Measurements from ENCODE around the gene BMAL1. TPM values are rescaled to one million over a fixed set of nuclear protein-coding genes. Genes with fewer than 3 reads are reported as not detected.

The BMAL1 gene
- total and polyA plus RNA-seq, 2 of the 8 experiments (the other 6 are each of a cell fraction or from before 2014, with no cell fraction given), result 6.8 to 6.9 TPM

GRCh38 chr11:13328286-13328685, 50.7 kb downstream of the BMAL1 start (continued):
- TF ChIP-seq, protein P1, sequence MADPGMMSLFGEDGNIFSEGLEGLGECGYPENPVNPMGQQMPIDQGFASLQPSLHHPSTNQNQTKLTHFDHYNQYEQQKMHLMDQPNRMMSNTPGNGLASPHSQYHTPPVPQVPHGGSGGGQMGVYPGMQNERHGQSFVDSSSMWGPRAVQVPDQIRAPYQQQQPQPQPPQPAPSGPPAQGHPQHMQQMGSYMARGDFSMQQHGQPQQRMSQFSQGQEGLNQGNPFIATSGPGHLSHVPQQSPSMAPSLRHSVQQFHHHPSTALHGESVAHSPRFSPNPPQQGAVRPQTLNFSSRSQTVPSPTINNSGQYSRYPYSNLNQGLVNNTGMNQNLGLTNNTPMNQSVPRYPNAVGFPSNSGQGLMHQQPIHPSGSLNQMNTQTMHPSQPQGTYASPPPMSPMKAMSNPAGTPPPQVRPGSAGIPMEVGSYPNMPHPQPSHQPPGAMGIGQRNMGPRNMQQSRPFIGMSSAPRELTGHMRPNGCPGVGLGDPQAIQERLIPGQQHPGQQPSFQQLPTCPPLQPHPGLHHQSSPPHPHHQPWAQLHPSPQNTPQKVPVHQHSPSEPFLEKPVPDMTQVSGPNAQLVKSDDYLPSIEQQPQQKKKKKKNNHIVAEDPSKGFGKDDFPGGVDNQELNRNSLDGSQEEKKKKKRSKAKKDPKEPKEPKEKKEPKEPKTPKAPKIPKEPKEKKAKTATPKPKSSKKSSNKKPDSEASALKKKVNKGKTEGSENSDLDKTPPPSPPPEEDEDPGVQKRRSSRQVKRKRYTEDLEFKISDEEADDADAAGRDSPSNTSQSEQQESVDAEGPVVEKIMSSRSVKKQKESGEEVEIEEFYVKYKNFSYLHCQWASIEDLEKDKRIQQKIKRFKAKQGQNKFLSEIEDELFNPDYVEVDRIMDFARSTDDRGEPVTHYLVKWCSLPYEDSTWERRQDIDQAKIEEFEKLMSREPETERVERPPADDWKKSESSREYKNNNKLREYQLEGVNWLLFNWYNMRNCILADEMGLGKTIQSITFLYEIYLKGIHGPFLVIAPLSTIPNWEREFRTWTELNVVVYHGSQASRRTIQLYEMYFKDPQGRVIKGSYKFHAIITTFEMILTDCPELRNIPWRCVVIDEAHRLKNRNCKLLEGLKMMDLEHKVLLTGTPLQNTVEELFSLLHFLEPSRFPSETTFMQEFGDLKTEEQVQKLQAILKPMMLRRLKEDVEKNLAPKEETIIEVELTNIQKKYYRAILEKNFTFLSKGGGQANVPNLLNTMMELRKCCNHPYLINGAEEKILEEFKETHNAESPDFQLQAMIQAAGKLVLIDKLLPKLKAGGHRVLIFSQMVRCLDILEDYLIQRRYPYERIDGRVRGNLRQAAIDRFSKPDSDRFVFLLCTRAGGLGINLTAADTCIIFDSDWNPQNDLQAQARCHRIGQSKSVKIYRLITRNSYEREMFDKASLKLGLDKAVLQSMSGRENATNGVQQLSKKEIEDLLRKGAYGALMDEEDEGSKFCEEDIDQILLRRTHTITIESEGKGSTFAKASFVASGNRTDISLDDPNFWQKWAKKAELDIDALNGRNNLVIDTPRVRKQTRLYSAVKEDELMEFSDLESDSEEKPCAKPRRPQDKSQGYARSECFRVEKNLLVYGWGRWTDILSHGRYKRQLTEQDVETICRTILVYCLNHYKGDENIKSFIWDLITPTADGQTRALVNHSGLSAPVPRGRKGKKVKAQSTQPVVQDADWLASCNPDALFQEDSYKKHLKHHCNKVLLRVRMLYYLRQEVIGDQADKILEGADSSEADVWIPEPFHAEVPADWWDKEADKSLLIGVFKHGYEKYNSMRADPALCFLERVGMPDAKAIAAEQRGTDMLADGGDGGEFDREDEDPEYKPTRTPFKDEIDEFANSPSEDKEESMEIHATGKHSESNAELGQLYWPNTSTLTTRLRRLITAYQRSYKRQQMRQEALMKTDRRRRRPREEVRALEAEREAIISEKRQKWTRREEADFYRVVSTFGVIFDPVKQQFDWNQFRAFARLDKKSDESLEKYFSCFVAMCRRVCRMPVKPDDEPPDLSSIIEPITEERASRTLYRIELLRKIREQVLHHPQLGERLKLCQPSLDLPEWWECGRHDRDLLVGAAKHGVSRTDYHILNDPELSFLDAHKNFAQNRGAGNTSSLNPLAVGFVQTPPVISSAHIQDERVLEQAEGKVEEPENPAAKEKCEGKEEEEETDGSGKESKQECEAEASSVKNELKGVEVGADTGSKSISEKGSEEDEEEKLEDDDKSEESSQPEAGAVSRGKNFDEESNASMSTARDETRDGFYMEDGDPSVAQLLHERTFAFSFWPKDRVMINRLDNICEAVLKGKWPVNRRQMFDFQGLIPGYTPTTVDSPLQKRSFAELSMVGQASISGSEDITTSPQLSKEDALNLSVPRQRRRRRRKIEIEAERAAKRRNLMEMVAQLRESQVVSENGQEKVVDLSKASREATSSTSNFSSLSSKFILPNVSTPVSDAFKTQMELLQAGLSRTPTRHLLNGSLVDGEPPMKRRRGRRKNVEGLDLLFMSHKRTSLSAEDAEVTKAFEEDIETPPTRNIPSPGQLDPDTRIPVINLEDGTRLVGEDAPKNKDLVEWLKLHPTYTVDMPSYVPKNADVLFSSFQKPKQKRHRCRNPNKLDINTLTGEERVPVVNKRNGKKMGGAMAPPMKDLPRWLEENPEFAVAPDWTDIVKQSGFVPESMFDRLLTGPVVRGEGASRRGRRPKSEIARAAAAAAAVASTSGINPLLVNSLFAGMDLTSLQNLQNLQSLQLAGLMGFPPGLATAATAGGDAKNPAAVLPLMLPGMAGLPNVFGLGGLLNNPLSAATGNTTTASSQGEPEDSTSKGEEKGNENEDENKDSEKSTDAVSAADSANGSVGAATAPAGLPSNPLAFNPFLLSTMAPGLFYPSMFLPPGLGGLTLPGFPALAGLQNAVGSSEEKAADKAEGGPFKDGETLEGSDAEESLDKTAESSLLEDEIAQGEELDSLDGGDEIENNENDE (IDR thresholded peaks at IDR 0.05; ENCODE audit: insufficient replicate concordance, low read length), result no peak
- TF ChIP-seq NRF1 (IDR thresholded peaks at IDR 0.05; ENCODE audit: low read depth, low read length), result no peak
- no peak for TF ChIP-seq POLR2A (IDR thresholded peaks at IDR 0.05; ENCODE audit: control extremely low read depth in 1 of 2, low read depth in 2 of 2, low read length in 2 of 2)
- TF ChIP-seq EGR1 (IDR thresholded peaks at IDR 0.05; ENCODE audit: borderline replicate concordance, low read depth, low read length), result no peak
- no peak for TF ChIP-seq HDAC2 (IDR thresholded peaks at IDR 0.05; ENCODE audit: borderline replicate concordance in 1 of 2, low read depth in 2 of 2, low read length in 2 of 2)
- no peak for TF ChIP-seq CHD1 (IDR thresholded peaks at IDR 0.05; ENCODE audit: low read depth, low read length)
- TF ChIP-seq GABPA (IDR thresholded peaks at IDR 0.05; ENCODE audit: borderline replicate concordance, insufficient read depth, low read length), result no peak
- no peak for TF ChIP-seq FOSL1 (IDR thresholded peaks at IDR 0.05; ENCODE audit: insufficient read depth, low read depth, low read length)
- no peak for TF ChIP-seq RNF2 (IDR thresholded peaks at IDR 0.05; ENCODE audit: borderline replicate concordance, low read depth, low read length, missing control alignments, poor library complexity, severe bottlenecking)
- no peak for TF ChIP-seq GTF2F1 (IDR thresholded peaks at IDR 0.05; ENCODE audit: borderline replicate concordance, low read depth, low read length)

Measured in H1 (cell line).